Measurements from ENCODE around the gene UBE2B. TPM values are rescaled to one million over a fixed set of nuclear protein-coding genes. Genes with fewer than 3 reads are reported as not detected.

UBE2B gene
- total and polyA plus RNA-seq, 4 donors, result 20.1 to 91.6 (median 31.0) TPM

- TF ChIP-seq CTCF (IDR thresholded peaks at IDR 0.05; ENCODE audit: low read depth, low read length, missing input control) (no peak), HNF4A (conservative IDR thresholded peaks at IDR 0.05) (no peak), YY1 (IDR thresholded peaks at IDR 0.05) (no peak), FOXA2 (IDR thresholded peaks at IDR 0.05) (no peak), JUND (IDR thresholded peaks at IDR 0.05) (no peak), TAF1 (conservative IDR thresholded peaks at IDR 0.05) (no peak), ATF3 (IDR thresholded peaks at IDR 0.05) (no peak), SP1 (IDR thresholded peaks at IDR 0.05) (no peak), RXRA (IDR thresholded peaks at IDR 0.05) (no peak), MAX (IDR thresholded peaks at IDR 0.05) (no peak), ZBTB33 (IDR thresholded peaks at IDR 0.05) (no peak), FOXA1 (IDR thresholded peaks at IDR 0.05) (no peak), EGR1 (IDR thresholded peaks at IDR 0.05; ENCODE audit: low read depth in 2 of 2) (no peak)
- H3K27ac ChIP-seq (ENCODE audit: low read depth in 1 of 2, low read length in 2 of 2), result no peak overlapping the region
- DNase-seq (ENCODE audit: low spot score), result no peak
- H3K4me3 ChIP-seq (ENCODE audit: low read depth in 1 of 3, low read length in 3 of 3), result no peak overlapping the region
- H3K4me1 ChIP-seq (ENCODE audit: control insufficient read depth in 4 of 4, insufficient read depth in 4 of 4, low read length in 3 of 4), result no peaks in the 10 kb centered on the region
- 91% methylated on average over 7 of the region's 7 CpGs for WGBS
- no peaks in the 10 kb centered on the region for H3K9me3 ChIP-seq (ENCODE audit: control insufficient read depth in 4 of 4, low read length in 3 of 4)
- no peaks in the 10 kb centered on the region for H3K27me3 ChIP-seq (ENCODE audit: control insufficient read depth in 4 of 4, insufficient read depth in 4 of 4, low read length in 3 of 4)
- H3K36me3 ChIP-seq (ENCODE audit: control insufficient read depth in 4 of 4, insufficient read depth in 3 of 4, low read depth in 1 of 4, low read length in 3 of 4), result no peaks in the 10 kb centered on the region
- no peak overlapping the region for H3K9ac ChIP-seq (ENCODE audit: low read depth in 1 of 2, low read length in 2 of 2)
Observed at GRCh38 chr5:134426361-134426760, 55.0 kb downstream of the UBE2B start.

- Histone ChIP-seq H3K27me3 (ENCODE audit: control insufficient read depth in 4 of 4, insufficient read depth in 4 of 4, low read length in 3 of 4) (no peaks in the 10 kb centered on the region), H3K9me3 (ENCODE audit: control insufficient read depth in 4 of 4, low read length in 3 of 4) (no peaks in the 10 kb centered on the region), H3K27ac (ENCODE audit: low read depth in 1 of 2, low read length in 2 of 2) (no peak overlapping the region), H3K4me1 (ENCODE audit: control insufficient read depth in 4 of 4, insufficient read depth in 4 of 4, low read length in 3 of 4) (peaks cover 0 to 2% (median under 1%) of the 10 kb centered on the region in 4 donors), H3K4me3 (ENCODE audit: low read depth in 1 of 3, low read length in 3 of 3) (no peak overlapping the region), H3K9ac (ENCODE audit: low read depth in 1 of 2, low read length in 2 of 2) (no peak overlapping the region), H3K36me3 (ENCODE audit: control insufficient read depth in 4 of 4, insufficient read depth in 3 of 4, low read depth in 1 of 4, low read length in 3 of 4) (no peaks in the 10 kb centered on the region)
- no peak for TF ChIP-seq FOXA2 (IDR thresholded peaks at IDR 0.05)
- DNase-seq (ENCODE audit: low spot score), result no peak
- WGBS, result 84% methylated on average over 9 of the region's 9 CpGs
Observed at GRCh38 chr5:134427540-134428041, 56.2 kb downstream of the UBE2B start.

GRCh38 chr5:134430001-134430569 lies 58.7 kb downstream of the UBE2B start:
- Histone ChIP-seq H3K9me3 (ENCODE audit: control insufficient read depth in 4 of 4, low read length in 3 of 4) (no peaks in the 10 kb centered on the region), H3K27me3 (ENCODE audit: control insufficient read depth in 4 of 4, insufficient read depth in 4 of 4, low read length in 3 of 4) (no peaks in the 10 kb centered on the region), H3K4me3 (ENCODE audit: low read depth in 1 of 3, low read length in 3 of 3) (no peak overlapping the region), H3K9ac (ENCODE audit: low read depth in 1 of 2, low read length in 2 of 2) (no peak overlapping the region), H3K36me3 (ENCODE audit: control insufficient read depth in 4 of 4, insufficient read depth in 3 of 4, low read depth in 1 of 4, low read length in 3 of 4) (no peaks in the 10 kb centered on the region), H3K27ac (ENCODE audit: low read depth in 1 of 2, low read length in 2 of 2) (no peak overlapping the region), H3K4me1 (ENCODE audit: control insufficient read depth in 4 of 4, insufficient read depth in 4 of 4, low read length in 3 of 4) (peaks cover 0 to 11% (median 6%) of the 10 kb centered on the region in 4 donors)
- DNase-seq (ENCODE audit: low spot score), result no peak
- WGBS, result 77% methylated on average over 5 of the region's 5 CpGs
- TF ChIP-seq MAX (IDR thresholded peaks at IDR 0.05) (no peak), NR2F2 (IDR thresholded peaks at IDR 0.05) (no peak), JUND (IDR thresholded peaks at IDR 0.05) (no peak), RXRA (IDR thresholded peaks at IDR 0.05) (no peak), ATF3 (IDR thresholded peaks at IDR 0.05) (no peak), CTCF (IDR thresholded peaks at IDR 0.05; ENCODE audit: low read depth, low read length, missing input control) (no peak), REST (IDR thresholded peaks at IDR 0.05) (no peak), HNF4G (IDR thresholded peaks at IDR 0.05) (no peak), FOXA2 (IDR thresholded peaks at IDR 0.05) (no peak)
